AG04450 (cell line): ENCODE data around the gene PPP1R15A. TPM values are rescaled to one million over a fixed set of nuclear protein-coding genes. Genes with fewer than 3 reads are reported as not detected.
A peak's percentile ranks its signal among the peaks of the same experiment; 100 is the strongest.

Source experiments
- CTCF ChIA-PET: fragments of 300-600, 350-600 bp; formaldehyde crosslinking; extraction: SDS; loops from one replicate; lab custom pipeline; 2022; ENCODE audit warnings: antibody characterized with exemption, inconsistent platforms; lab: Charles Lee
- POLR2A ChIA-PET: fragments of 350-600 bp; formaldehyde crosslinking; extraction: SDS; loops from one replicate; lab custom pipeline; 2021; ENCODE audit warnings: antibody characterized with exemption, inconsistent platforms; lab: Yijun Ruan, JAX
- DNase-seq: peaks from one replicate; pipeline ENCODE4 v3.0.0-alpha.2; 2011; ENCODE audit warnings: low read depth, low spot score
- H3K27ac ChIP-seq: one replicate; pipeline ENCODE4 v1.5.1; 2012; ENCODE audit warnings: low read depth, low read length, control low read depth
- H3K27me3 ChIP-seq: one replicate; pipeline ENCODE4 v1.6.0; 2012; ENCODE audit warnings: low read length; ENCODE audit not compliant: control insufficient read depth, insufficient read depth
- H3K4me3 ChIP-seq: 2 replicates; pipeline ENCODE4 v1.5.1; 2011; ENCODE audit warnings: mild to moderate bottlenecking, low read depth, low read length, control low read depth
- H3K9me3 ChIP-seq: 2 replicates; pipeline ENCODE4 v1.5.1; 2012; ENCODE audit warnings: low read length; ENCODE audit not compliant: control insufficient read depth, insufficient read depth
- polyA plus RNA-seq: library from polyadenylated mRNA; depleted of rRNA; stranded (reverse); fragments of >200 nt; gene quantifications from 2 replicates; pipeline ENCODE4 v1.2.3, GENCODE V29; 2011
- TF ChIP-seq, protein P1 (sequence below): IDR thresholded peaks from 2 replicates; pipeline ENCODE4 v1.5.1; 2011; ENCODE audit warnings: low read depth, low read length, control low read depth, inconsistent platforms

Gene PPP1R15A
- polyA plus RNA-seq, 1 experiment: 36.5 TPM

DNA sequence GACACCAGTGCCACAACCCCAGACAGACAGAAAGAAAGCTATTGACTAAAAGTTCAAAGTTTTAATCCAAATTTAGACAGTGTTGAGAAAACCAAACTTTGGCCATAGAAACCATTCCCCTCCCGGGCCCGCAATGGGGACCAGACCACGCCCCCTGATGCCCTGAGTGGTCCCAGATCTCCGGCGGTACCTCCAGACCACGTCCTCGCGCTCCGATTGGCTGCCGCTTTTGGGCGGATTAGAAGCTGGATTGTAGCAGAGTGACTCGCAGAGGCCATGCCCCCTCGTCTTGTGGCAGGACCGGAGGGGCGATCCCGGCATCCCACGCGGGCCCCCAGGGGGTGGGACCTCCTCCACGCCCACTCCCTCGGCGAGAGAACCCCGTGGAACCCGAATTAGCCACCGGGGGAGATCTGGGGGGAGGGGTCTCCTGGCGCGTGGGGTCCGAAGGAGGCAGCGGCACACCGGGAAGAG lies 35.1 kb upstream of the PPP1R15A start:
- H3K4me3 ChIP-seq: peak overlapping the region; percentile 54
- ChIA-PET POLR2A (interaction anchor here (0.7 to 1.3 kb wide), 5 partner anchors 35 to 191 kb away, joined by 3 to 4 read pairs (median 3); partner anchors contain the start of genes BAX, CA11 and PPP1R15A), CTCF (interaction anchor here (0.8 to 4.1 kb wide), 6 partner anchors 8 to 156 kb away, joined by 3 to 46 read pairs (median 10); partner anchors contain the start of genes GYS1 and RUVBL2)
- TF ChIP-seq, protein P1, sequence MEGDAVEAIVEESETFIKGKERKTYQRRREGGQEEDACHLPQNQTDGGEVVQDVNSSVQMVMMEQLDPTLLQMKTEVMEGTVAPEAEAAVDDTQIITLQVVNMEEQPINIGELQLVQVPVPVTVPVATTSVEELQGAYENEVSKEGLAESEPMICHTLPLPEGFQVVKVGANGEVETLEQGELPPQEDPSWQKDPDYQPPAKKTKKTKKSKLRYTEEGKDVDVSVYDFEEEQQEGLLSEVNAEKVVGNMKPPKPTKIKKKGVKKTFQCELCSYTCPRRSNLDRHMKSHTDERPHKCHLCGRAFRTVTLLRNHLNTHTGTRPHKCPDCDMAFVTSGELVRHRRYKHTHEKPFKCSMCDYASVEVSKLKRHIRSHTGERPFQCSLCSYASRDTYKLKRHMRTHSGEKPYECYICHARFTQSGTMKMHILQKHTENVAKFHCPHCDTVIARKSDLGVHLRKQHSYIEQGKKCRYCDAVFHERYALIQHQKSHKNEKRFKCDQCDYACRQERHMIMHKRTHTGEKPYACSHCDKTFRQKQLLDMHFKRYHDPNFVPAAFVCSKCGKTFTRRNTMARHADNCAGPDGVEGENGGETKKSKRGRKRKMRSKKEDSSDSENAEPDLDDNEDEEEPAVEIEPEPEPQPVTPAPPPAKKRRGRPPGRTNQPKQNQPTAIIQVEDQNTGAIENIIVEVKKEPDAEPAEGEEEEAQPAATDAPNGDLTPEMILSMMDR: no peak
- peak overlapping the region; percentile 52 for H3K27ac ChIP-seq
- no peak for DNase-seq
- H3K27me3 ChIP-seq: no peaks in the 10 kb centered on the region
- no peaks in the 10 kb centered on the region; the same call in 1 of the 2 replicates for H3K9me3 ChIP-seq

DNA sequence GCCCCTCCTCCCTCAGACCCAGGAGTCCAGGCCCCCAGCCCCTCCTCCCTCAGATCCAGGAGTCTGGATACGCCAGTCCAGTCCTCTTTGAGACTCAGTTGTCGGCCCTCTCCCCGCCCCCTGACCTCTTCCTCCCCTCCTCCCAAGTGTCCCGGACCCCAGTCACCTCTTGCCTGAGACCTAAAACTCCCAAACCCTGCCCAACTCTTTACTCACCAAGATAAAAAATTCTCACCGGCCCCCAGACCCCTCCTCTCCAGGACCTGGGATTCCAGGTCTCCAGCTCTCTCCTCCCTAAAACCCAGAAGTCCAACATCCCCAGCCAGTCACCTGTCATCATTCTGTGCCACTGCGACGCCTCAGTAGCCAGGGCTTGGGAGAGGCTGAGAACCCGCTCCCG lies 34.5 kb upstream of the PPP1R15A start:
- no peak for DNase-seq
- H3K27me3 ChIP-seq: no peaks in the 10 kb centered on the region
- TF ChIP-seq, protein P1: no peak
- ChIA-PET CTCF (interaction anchor here (0.8 to 4.1 kb wide), 4 partner anchors 43 to 133 kb away, joined by 6 to 46 read pairs (median 22); no protein-coding TSS in a partner anchor), POLR2A (interaction anchor here (0.7 to 1.3 kb wide), 5 partner anchors 34 to 192 kb away, joined by 3 to 4 read pairs (median 3); partner anchors contain the start of genes BAX, CA11 and PPP1R15A)
- no peak overlapping the region for H3K4me3 ChIP-seq
- H3K9me3 ChIP-seq: no peaks in the 10 kb centered on the region; the same call in 1 of the 2 replicates
- H3K27ac ChIP-seq: no peak overlapping the region

DNA sequence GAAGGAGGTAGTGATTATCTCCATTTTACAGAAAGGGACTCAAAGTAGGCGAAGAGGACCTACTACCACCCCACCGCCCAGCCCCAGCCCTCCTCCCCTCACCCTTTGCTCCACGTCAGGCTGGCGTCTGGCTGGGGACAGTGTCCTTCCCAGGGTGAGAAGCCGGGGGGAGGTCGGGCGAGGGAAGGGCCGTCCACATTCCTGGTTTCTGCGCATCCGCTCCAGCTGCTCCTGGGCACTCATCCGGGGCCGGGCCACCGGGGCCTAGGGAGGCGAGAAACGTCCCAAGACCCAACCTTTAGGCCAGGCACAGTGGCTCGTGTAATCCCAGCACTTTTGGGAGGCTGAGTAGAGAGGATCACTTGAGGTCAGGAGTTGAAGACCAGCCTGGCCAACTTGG lies 31.2 kb upstream of the PPP1R15A start:
- Histone ChIP-seq H3K27me3 (no peaks in the 10 kb centered on the region), H3K27ac (no peak overlapping the region), H3K9me3 (no peaks in the 10 kb centered on the region; the same call in 1 of the 2 replicates), H3K4me3 (no peak overlapping the region)
- TF ChIP-seq, protein P1: no peak
- CTCF ChIA-PET: interaction anchor here (2.0 to 8.8 kb wide), 5 partner anchors 34 to 130 kb away, joined by 10 to 201 read pairs (median 21); no protein-coding TSS in a partner anchor
- POLR2A ChIA-PET: no interaction called here
- DNase-seq: no peak

DNA sequence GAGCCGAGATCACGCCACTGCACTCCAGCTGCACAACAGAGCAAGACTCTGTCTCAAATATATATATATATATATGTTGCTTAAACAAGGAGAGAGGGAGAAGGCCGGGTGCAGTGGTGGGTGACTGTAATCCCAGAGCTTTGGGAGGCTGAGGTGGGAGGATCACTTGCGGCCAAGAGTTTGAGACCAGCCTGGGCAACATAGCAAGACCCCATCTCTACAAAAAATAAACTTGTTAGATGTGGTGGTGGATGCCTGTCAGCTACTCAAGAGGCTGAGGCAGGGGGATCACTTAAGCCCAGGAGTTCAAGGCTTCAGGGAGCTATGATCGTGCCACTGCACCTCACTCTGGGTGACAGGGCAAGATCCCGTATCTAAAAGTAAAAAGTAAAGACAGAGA lies 30.6 kb upstream of the PPP1R15A start:
- H3K27me3 ChIP-seq: no peaks in the 10 kb centered on the region
- ChIA-PET CTCF (interaction anchor here (0.7 to 8.8 kb wide), 14 partner anchors 13 to 196 kb away, joined by 3 to 201 read pairs (median 5); partner anchors contain the start of genes CA11 and PLEKHA4), POLR2A (interaction anchor here (0.7 kb wide), 1 partner anchor 128 kb away, joined by 4 read pairs; no protein-coding TSS in a partner anchor)
- TF ChIP-seq, protein P1: no peak
- no peak for DNase-seq
- H3K4me3 ChIP-seq: no peak overlapping the region
- no peaks in the 10 kb centered on the region; the same call in 1 of the 2 replicates for H3K9me3 ChIP-seq
- no peak overlapping the region for H3K27ac ChIP-seq

DNA sequence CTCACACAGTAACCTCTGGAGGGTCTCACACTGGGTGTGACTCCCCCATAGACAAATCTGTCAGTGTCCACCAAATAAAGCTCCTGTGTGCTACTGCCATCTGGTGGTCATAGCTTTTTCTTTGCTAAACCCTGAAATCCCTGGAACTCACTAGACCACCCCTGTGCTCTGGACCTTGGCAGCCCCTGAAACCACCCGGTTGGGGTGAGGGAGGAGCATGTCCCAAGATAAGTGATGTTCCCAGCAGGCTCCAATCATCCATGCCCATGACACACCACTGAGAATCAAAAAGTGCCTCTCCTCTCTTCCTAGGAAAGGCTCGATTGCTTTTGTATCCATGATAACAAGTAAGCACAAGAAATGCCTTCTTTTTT lies 29.4 kb upstream of the PPP1R15A start:
- CTCF ChIA-PET: interaction anchor here (0.5 to 8.8 kb wide), 41 partner anchors 10 to 208 kb away, joined by 3 to 201 read pairs (median 4); partner anchors contain the start of genes BAX, BCAT2, CA11 and GYS1
- no peaks in the 10 kb centered on the region for H3K27me3 ChIP-seq
- no peak overlapping the region for H3K27ac ChIP-seq
- no peak overlapping the region for H3K4me3 ChIP-seq
- no peaks in the 10 kb centered on the region for H3K9me3 ChIP-seq
- TF ChIP-seq, protein P1: peak; percentile 80
- DNase-seq: no peak
- POLR2A ChIA-PET: interaction anchor here (0.6 to 1.7 kb wide), 6 partner anchors 47 to 253 kb away, joined by 3 to 8 read pairs (median 4); partner anchors contain the start of gene FTL
